A549 treated with DMSO at 1 μM for 4 hours (cell line): ENCODE measurements around the gene SELP. TPM values are rescaled to one million over a fixed set of nuclear protein-coding genes. Genes with fewer than 3 reads are reported as not detected.

ENCODE experiments used
- total RNA-seq: library from RNA; stranded (reverse); fragments of 200-300 nt; extraction: Qiagen RNA extraction; gene quantifications from 5 replicates; pipeline ENCODE4 v1.2.3, GENCODE V29; 2022; ENCODE audit warnings: low read depth

SELP gene
- not detected in 5 replicates for total RNA-seq

DNA sequence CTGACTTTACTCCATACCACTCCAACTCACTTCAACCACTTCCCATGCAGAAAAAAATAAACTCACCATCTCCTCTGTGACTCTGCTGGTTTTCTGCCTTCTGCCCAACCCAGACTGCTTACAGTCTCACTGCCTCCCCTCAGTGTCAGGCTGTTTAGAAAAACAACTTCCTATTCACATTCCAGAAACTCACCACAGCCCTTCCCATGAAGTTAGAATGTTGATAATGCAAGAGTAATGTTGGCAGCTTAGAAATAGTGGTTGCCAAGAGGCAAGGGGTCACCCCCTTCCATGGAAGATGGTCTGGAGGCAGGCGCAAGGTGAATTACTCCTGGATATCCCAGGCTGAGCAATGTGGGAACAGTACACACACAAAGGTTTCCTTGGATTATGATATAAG, at the start of gene SELP:
Gene SELP (minus strand): TSS at position 119 of the 400 bp plus-strand sequence. CDS start 50 bp downstream, at position 69.

DNA sequence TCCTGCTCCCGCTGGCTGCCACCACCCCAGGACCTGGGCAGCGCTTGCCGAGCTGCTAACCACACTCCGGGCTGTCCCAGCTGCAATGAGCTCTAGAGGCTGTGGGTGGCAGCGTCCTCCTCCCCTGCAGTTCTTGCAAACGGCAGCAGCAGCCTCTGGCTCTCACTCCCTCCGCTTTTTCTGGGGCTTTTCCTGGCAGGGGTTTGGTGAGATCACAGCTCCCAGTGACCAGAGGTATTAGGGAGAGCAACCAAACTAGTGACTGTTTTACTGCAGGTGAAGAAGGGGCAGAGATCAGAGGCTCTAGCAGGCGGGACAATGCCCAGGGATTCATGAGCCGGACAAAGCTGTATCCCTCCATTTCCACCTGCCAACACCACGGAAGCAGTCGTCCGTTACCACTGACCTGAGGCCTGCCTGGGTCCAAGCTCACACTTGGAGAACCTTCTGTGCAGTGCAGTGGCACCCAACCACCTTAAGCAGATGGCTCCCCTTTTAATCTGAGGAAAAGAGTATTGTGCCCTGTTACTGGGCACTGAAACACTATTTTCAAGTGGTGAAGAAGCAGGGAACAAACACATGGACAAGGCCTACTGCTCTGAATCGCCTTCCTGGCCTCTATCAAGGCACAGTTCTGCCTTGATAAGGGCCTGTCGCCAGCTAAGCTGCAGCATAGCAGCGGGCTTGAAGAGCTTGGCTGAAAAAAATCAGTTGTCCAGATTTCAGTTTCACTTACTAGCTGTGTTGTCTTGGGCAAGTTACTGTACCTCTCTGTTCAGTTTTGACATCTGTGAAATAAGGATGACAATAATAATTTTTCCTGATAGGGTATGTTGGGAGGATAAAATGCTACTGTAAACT, 43.3 kb downstream of the SELP start, which contains the start of gene F5:
Gene F5 (minus strand): TSS at position 87 of the 861 bp plus-strand sequence. CDS start 95 bp downstream, outside the sequence.

Other genes starting within 250 kb of the SELP start
- gene CCDC181, start 202.7 kb downstream of the SELP start, total RNA-seq = 0.13 to 0.17 TPM (median 0.14 TPM) in 4 of 5 replicates, not detected in the other
- 6.1 to 7.5 TPM (median 6.9 TPM) in 5 replicates for gene SLC19A2, start 144.2 kb downstream of the SELP start, total RNA-seq
- gene F5, start 43.6 kb downstream of the SELP start, total RNA-seq = 0.07 to 0.20 TPM (median 0.09 TPM) in 5 replicates
- gene SELL, start 81.5 kb upstream of the SELP start, total RNA-seq = 0.10 to 0.34 TPM (median 0.26 TPM) in 5 replicates
- gene SELE, start 104.0 kb upstream of the SELP start, total RNA-seq = not detected in 5 replicates
- 5.4 to 7.8 TPM (median 6.9 TPM) in 5 replicates for gene METTL18, start 164.8 kb upstream of the SELP start, total RNA-seq